ENCODE data around the gene PI4KA. TPM values are rescaled to one million over a fixed set of nuclear protein-coding genes. Genes with fewer than 3 reads are reported as not detected.

The PI4KA gene
- total RNA-seq, 4 donors from 2014 or later = 42.5 to 81.3 (median 66.1) TPM

- WGBS, 2 donors = 56 to 57% methylated on average over 4 of the region's 4 CpGs
- no peak overlapping the region for H3K4me3 ChIP-seq (ENCODE audit: low read depth, poor library complexity, severe bottlenecking)
- intact Hi-C loops (cut with DNase I; ENCODE audit: low total_unique reads) = no loop called here
- no peak for TF ChIP-seq POLR2A (IDR thresholded peaks at IDR 0.05)
- TF ChIP-seq, protein P1, sequence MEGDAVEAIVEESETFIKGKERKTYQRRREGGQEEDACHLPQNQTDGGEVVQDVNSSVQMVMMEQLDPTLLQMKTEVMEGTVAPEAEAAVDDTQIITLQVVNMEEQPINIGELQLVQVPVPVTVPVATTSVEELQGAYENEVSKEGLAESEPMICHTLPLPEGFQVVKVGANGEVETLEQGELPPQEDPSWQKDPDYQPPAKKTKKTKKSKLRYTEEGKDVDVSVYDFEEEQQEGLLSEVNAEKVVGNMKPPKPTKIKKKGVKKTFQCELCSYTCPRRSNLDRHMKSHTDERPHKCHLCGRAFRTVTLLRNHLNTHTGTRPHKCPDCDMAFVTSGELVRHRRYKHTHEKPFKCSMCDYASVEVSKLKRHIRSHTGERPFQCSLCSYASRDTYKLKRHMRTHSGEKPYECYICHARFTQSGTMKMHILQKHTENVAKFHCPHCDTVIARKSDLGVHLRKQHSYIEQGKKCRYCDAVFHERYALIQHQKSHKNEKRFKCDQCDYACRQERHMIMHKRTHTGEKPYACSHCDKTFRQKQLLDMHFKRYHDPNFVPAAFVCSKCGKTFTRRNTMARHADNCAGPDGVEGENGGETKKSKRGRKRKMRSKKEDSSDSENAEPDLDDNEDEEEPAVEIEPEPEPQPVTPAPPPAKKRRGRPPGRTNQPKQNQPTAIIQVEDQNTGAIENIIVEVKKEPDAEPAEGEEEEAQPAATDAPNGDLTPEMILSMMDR (IDR thresholded peaks at IDR 0.05) = no peak
- DNase-seq (ENCODE audit: low spot score in 2 of 2) = no peak
These were observed 6.5 kb downstream of the PI4KA start for GRCh38 chr22:20852076-20852475.

- 88 to 100% methylated on average over 2 of the region's 2 CpGs for WGBS, 2 donors
- TF ChIP-seq, protein P1 (IDR thresholded peaks at IDR 0.05) = no peak
- TF ChIP-seq POLR2A (IDR thresholded peaks at IDR 0.05) = no peak
- DNase-seq (ENCODE audit: low spot score in 2 of 2) = no peak
- no peak overlapping the region for H3K4me3 ChIP-seq (ENCODE audit: low read depth, poor library complexity, severe bottlenecking)
- intact Hi-C loops (cut with DNase I; ENCODE audit: low total_unique reads) = no loop called here
These were observed 11.2 kb downstream of the PI4KA start for GRCh38 chr22:20847318-20847822.

- intact Hi-C loops (cut with DNase I; ENCODE audit: low total_unique reads) = no loop called here
- H3K4me3 ChIP-seq (ENCODE audit: low read depth, poor library complexity, severe bottlenecking) = no peak overlapping the region
- WGBS, 2 donors = 88 to 92% methylated on average over 5 of the region's 5 CpGs
- no peak for TF ChIP-seq POLR2A (IDR thresholded peaks at IDR 0.05)
- TF ChIP-seq, protein P1 (IDR thresholded peaks at IDR 0.05) = no peak
- no peak for DNase-seq (ENCODE audit: low spot score in 2 of 2)
These were observed 14.3 kb downstream of the PI4KA start for GRCh38 chr22:20844055-20845037.

DNA sequence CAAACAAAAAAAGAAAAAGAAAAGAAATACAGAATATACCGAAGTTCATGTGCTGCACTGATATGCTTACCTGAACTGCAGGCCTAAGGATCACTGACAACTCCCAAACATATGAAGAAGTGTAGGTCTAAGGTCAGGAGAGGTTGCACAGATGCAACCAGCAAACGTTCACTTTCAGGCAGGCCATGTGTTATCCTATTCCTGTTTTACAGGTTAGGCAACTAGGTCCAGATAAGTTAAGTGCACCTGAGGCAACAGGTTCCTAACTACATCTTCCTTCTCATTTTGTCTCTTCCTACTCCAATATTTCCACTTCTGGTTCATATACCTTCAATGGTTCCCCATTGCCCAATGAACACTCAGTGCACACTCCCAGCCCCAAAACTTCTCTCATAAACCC lies 15.1 kb downstream of the PI4KA start:
- intact Hi-C loops (cut with DNase I; ENCODE audit: low total_unique reads) = no loop called here

GRCh38 chr22:20840646-20841371 lies 17.8 kb downstream of the PI4KA start:
- no peak for DNase-seq (ENCODE audit: low spot score in 2 of 2)
- H3K4me3 ChIP-seq (ENCODE audit: low read depth, poor library complexity, severe bottlenecking) = no peak overlapping the region
- TF ChIP-seq, protein P1 (IDR thresholded peaks at IDR 0.05) = no peak
- TF ChIP-seq POLR2A (IDR thresholded peaks at IDR 0.05) = no peak
- intact Hi-C loops (cut with DNase I; ENCODE audit: low total_unique reads) = no loop called here
- WGBS, 2 donors = 91% methylated on average over 8 of the region's 8 CpGs

More for the DNA sequence above, 15.1 kb downstream of the PI4KA start:
- H3K4me3 ChIP-seq (ENCODE audit: low read depth, poor library complexity, severe bottlenecking) = no peak overlapping the region
- no peak for DNase-seq (ENCODE audit: low spot score in 2 of 2)
- 16 to 22% methylated on average over 2 of the region's 2 CpGs for WGBS, 2 donors
- no peak for TF ChIP-seq POLR2A (IDR thresholded peaks at IDR 0.05)
- TF ChIP-seq, protein P1 (IDR thresholded peaks at IDR 0.05) = no peak
